ENCODE measurements around the gene EXO1.

EXO1 gene

GRCh38 chr1:241900381-241900780, 52.4 kb downstream of the EXO1 start:
- no peak overlapping the region for H3K4me3 Mint-ChIP-seq
- no peaks in the 10 kb centered on the region for H3K27me3 Mint-ChIP-seq
- H3K4me1 Mint-ChIP-seq: no peaks in the 10 kb centered on the region
- no peak for DNase-seq
- no peak for ATAC-seq
- H3K9me3 Mint-ChIP-seq: no peaks in the 10 kb centered on the region
- H3K27ac Mint-ChIP-seq: no peak overlapping the region

GRCh38 chr1:241902391-241903065, 54.5 kb downstream of the EXO1 start:
- Mint-ChIP-seq H3K27me3 (no peaks in the 10 kb centered on the region), H3K9me3 (no peaks in the 10 kb centered on the region), H3K4me1 (no peaks in the 10 kb centered on the region), H3K4me3 (no peak overlapping the region), H3K27ac (peak overlapping the region in 1 of 2 donors; percentile 48)
- ATAC-seq (no peak), DNase-seq (no peak)

DNA sequence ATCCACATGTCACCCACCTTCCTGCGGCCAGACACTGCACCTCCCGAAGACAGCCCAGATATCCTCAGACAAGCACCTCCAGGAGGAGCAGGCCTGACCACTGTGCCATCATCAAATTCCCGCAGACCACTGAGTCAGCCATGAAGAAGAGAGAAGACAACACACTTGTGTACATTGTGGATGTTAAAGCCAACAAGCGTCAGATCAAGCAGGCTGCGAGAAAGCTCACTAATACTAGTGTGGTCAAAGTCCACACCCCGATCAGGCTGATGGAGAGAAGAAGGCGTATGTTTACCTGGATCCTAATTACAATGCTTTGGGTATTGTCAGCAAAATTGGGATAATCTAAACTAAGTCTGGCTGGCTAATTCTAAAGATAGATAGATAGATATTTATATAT, 68.2 kb downstream of the EXO1 start:
- H3K9me3 Mint-ChIP-seq: peaks cover 0 to 6% of the 10 kb centered on the region in 2 donors
- H3K27ac Mint-ChIP-seq: no peak overlapping the region
- no peaks in the 10 kb centered on the region for H3K4me1 Mint-ChIP-seq
- no peak for ATAC-seq
- no peaks in the 10 kb centered on the region for H3K27me3 Mint-ChIP-seq
- no peak for DNase-seq
- H3K4me3 Mint-ChIP-seq: no peak overlapping the region

DNA sequence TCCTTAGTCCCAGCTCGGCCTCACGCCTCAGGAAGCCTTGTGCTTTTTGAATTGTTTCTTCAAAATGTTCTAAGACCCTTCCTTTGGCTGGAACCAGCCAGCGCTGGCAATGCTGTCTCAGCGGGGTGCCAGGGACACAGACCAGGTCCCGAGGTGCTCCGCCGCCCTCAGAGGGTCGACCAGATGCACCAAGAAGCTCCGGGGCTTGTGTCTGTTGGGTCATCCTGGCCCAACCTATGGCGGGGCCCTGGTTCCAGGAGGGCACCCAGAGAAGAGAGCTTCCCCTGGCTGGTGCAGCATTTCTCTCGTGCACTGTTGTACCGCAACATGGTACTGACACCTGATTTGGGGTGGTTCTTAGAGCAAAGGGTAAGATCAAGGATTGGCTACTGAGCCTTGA, 69.5 kb downstream of the EXO1 start:
- peaks cover 0 to 6% of the 10 kb centered on the region in 2 donors for H3K9me3 Mint-ChIP-seq
- H3K27ac Mint-ChIP-seq: no peak overlapping the region
- DNase-seq: no peak
- H3K4me1 Mint-ChIP-seq: no peaks in the 10 kb centered on the region
- ATAC-seq: no peak
- H3K4me3 Mint-ChIP-seq: no peak overlapping the region
- H3K27me3 Mint-ChIP-seq: no peaks in the 10 kb centered on the region

DNA sequence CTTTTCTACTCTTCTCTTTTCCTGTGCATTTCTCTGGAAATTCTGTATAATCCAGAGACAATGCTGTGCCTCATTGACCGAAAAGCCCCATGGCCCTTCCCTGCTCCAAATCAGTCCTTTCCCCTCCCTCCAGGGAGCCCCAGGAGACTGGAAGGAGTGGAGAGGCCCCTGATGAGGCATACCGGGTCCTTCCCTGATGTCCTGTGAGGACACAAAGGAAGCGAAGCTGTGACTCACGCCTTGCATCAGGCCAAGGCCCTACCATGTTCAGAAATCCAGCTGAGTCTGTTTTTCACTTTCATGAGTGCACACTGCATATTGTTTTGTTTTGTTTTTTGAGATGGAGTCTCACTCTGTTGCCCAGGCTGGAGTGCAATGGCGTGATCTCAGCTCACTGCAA, 70.9 kb downstream of the EXO1 start:
- ATAC-seq (no peak), DNase-seq (no peak)
- Mint-ChIP-seq H3K4me1 (no peaks in the 10 kb centered on the region), H3K27me3 (no peaks in the 10 kb centered on the region), H3K9me3 (peaks cover 0 to 6% of the 10 kb centered on the region in 2 donors), H3K27ac (no peak overlapping the region), H3K4me3 (no peak overlapping the region)

DNA sequence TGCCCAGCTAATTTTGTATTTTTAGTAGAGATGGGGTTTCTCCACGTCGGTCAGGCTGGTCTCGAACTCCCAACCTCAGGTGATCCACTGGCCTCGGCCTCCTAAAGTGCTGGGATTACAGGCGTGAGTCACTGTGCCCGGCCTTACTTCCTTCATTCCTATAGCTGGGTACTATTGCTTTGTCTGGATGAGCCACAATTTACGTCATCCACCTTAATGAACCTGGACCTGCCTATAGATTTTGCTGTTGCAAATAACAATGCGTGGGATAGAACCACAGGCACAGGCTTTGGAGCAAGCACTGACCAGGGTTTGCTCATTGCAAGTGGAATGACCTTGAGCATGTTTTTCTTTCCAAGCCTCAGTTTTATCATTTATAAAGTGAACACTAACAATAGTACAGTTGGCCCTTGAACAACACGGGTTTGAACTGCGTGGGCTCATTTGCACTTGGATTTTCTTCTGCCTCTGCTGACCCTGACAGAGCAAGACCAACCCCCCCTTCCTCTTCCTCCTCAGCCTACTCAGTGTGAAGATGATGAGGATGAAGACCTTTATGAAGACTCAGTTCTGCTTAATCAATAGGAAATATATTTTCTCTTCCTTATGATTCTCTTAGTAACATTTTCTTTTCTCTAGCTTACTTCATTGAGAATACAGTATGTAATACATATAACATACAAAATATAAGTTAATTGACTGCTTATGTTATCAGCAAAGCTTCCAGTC, 76.2 kb downstream of the EXO1 start:
- no peak for DNase-seq
- ATAC-seq: no peak
- Mint-ChIP-seq H3K9me3 (no peaks in the 10 kb centered on the region), H3K27ac (no peak overlapping the region), H3K4me1 (no peaks in the 10 kb centered on the region), H3K4me3 (no peak overlapping the region), H3K27me3 (no peaks in the 10 kb centered on the region)

DNA sequence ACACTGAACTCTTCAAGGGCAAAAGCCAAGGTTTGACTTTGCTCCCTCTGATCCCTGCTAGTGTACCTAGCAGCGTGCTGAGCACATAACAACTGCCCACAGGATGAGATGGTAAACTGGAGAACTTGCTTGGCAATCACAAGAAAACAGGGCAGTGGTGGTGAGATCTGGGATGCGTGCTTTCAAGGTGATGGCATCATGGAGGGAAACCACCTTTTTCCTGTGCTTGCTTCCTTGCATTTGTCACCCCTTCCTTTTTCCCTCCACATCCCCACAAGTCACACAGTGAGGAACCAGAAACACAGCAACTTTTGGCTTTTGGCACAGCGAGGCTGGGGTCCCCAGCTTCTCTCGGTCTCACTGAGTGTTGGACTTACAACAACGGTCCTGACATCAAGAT, 78.1 kb downstream of the EXO1 start:
- Mint-ChIP-seq H3K27me3 (no peaks in the 10 kb centered on the region), H3K9me3 (no peaks in the 10 kb centered on the region), H3K4me1 (no peaks in the 10 kb centered on the region), H3K27ac (no peak overlapping the region), H3K4me3 (no peak overlapping the region)
- ATAC-seq (no peak), DNase-seq (no peak)

- DNase-seq: no peak
- Mint-ChIP-seq H3K4me1 (no peaks in the 10 kb centered on the region), H3K4me3 (no peak overlapping the region)
Measured at GRCh38 chr1:241927321-241927720, 79.3 kb downstream of the EXO1 start.

GRCh38 chr1:241932845-241933244, 84.8 kb downstream of the EXO1 start:
- Mint-ChIP-seq H3K27ac (peak overlapping the region in 1 of 2 donors; percentile 31), H3K27me3 (peaks cover 12% of the 10 kb centered on the region), H3K9me3 (no peaks in the 10 kb centered on the region), H3K4me1 (no peaks in the 10 kb centered on the region), H3K4me3 (no peak overlapping the region)
- ATAC-seq (no peak), DNase-seq (no peak)

More at GRCh38 chr1:241927321-241927720, 79.3 kb downstream of the EXO1 start:
- Mint-ChIP-seq H3K9me3 (no peaks in the 10 kb centered on the region), H3K27ac (no peak overlapping the region), H3K27me3 (no peaks in the 10 kb centered on the region)
- ATAC-seq: no peak

DNA sequence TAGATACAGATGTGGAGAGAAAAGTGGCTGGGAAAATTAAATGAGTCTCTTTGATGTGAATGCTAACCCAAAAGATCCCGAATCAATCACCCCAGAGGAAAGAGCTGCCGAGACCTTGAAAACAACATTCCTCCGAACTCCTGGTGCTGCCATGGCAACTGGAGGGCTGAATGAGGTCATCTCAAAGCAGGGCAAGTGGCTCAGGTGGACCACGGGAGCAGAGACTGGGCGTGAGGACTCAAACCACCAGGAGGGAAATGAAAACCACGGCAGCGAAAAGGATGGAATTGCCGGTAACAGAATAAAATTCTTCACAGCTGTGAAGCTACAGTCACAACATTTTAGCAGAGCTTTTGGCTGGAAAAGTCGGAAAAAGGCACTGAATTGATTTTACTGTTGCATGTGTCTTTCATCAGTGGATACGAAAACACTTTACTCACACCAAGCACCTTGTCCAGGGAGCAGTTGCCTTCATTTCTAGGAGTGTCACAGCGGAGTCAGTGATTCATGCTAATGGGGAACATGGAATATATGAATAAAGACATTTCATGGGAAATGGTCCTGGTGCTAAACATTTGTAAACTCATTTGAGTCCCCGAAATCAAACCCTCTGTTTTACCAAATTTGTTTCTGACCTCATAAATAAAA, 86.3 kb downstream of the EXO1 start:
- DNase-seq (no peak), ATAC-seq (no peak)
- Mint-ChIP-seq H3K27ac (no peak overlapping the region), H3K9me3 (peaks cover 0 to 7% of the 10 kb centered on the region in 2 donors), H3K4me1 (no peaks in the 10 kb centered on the region), H3K4me3 (no peak overlapping the region), H3K27me3 (peaks cover 12% of the 10 kb centered on the region)

GRCh38 chr1:241934866-241935265, 86.9 kb downstream of the EXO1 start:
- ATAC-seq: no peak
- Mint-ChIP-seq H3K9me3 (peaks cover 0 to 7% of the 10 kb centered on the region in 2 donors), H3K27me3 (peaks cover 12% of the 10 kb centered on the region), H3K4me3 (no peak overlapping the region), H3K27ac (no peak overlapping the region), H3K4me1 (no peaks in the 10 kb centered on the region)
- DNase-seq: no peak
